ENCODE results near the gene RARB.

RARB gene

GRCh38 chr3:25421747-25422146 lies 6.3 kb upstream of the RARB start:
- DNase-seq = no peak

GRCh38 chr3:25423780-25424588 lies 4.1 kb upstream of the RARB start:
- no peak for DNase-seq

- DNase-seq = no peak
Measured at GRCh38 chr3:25424614-25425013, 3.4 kb upstream of the RARB start.

- no peak for DNase-seq
Measured at GRCh38 chr3:25426408-25426807, 1.7 kb upstream of the RARB start.

- DNase-seq = no peak
Measured at GRCh38 chr3:25427155-25427554, 908 bp upstream of the RARB start.

GRCh38 chr3:25427563-25427941 lies 511 bp upstream of the RARB start:
- no peak for DNase-seq

- peak in 2 of 56 donors; percentile 3 to 7 for DNase-seq
Measured at GRCh38 chr3:25428789-25429335, 799 bp downstream of the RARB start.

- no peak for DNase-seq
Measured at GRCh38 chr3:25429361-25430286, 1.6 kb downstream of the RARB start.

GRCh38 chr3:25430287-25430934 lies 2.3 kb downstream of the RARB start:
- DNase-seq = no peak

- DNase-seq = no peak
Measured at GRCh38 chr3:25430935-25431770, 3.1 kb downstream of the RARB start.

GRCh38 chr3:25432176-25432720 lies 4.2 kb downstream of the RARB start:
- no peak for DNase-seq

- no peak for DNase-seq
Measured at GRCh38 chr3:25433106-25433505, 5.0 kb downstream of the RARB start.

- DNase-seq = no peak
Measured at GRCh38 chr3:25433868-25434267, 5.8 kb downstream of the RARB start.

GRCh38 chr3:25437953-25438352 lies 9.9 kb downstream of the RARB start:
- no peak for DNase-seq

GRCh38 chr3:25438791-25439555 lies 10.9 kb downstream of the RARB start:
- DNase-seq = no peak

GRCh38 chr3:25441234-25441856 lies 13.3 kb downstream of the RARB start:
- DNase-seq = no peak

- DNase-seq = no peak
Measured at GRCh38 chr3:25442486-25442885, 14.4 kb downstream of the RARB start.

- no peak for DNase-seq
Measured at GRCh38 chr3:25444273-25444672, 16.2 kb downstream of the RARB start.

- DNase-seq = no peak
Measured at GRCh38 chr3:25445731-25446130, 17.7 kb downstream of the RARB start.

Data from amygdala (tissue), 56 donors.